ENCODE data around the gene IGSF9.

- TF ChIP-seq CTCF (IDR thresholded peaks at IDR 0.05; ENCODE audit: low read depth, low read length) (no peak), EZH2phosphoT487 (IDR thresholded peaks at IDR 0.05; ENCODE audit: low read depth) (no peak)
Measured at GRCh38 chr1:159931795-159932173, 13.6 kb downstream of the IGSF9 start.
